Colonic mucosa (tissue), 4 donors: ENCODE results near the gene LMO1. TPM values are rescaled to one million over a fixed set of nuclear protein-coding genes. Genes with fewer than 3 reads are reported as not detected.
A peak's percentile ranks its signal among the peaks of the same experiment; 100 is the strongest.

Experiments
- DNase-seq: peaks from one replicate; pipeline ENCODE4 v3.0.0-alpha.2; 2020
- H3K27ac ChIP-seq: fragments of 200-600 bp; one replicate; pipeline ENCODE4 v1.8.0; 2021
- H3K27me3 ChIP-seq: fragments of 200-600 bp; one replicate; pipeline ENCODE4 v1.8.0; 2021
- H3K36me3 ChIP-seq: fragments of 200-600 bp; one replicate; pipeline ENCODE4 v1.8.0; 2021
- H3K4me1 ChIP-seq: fragments of 200-600 bp; one replicate; pipeline ENCODE4 v1.8.0; 2021; ENCODE audit warnings: mild to moderate bottlenecking
- H3K4me3 ChIP-seq: fragments of 200-600 bp; one replicate; pipeline ENCODE4 v1.8.0; 2021
- H3K9ac ChIP-seq, 2 donors: one replicate each; pipeline ENCODE4 v1.7.0; 2013; ENCODE audit warnings: control low read depth in 2 of 2, low read depth in 2 of 2, low read length in 2 of 2
- H3K9me3 ChIP-seq: fragments of 200-600 bp; one replicate; pipeline ENCODE4 v1.8.0; 2021
- CTCF ChIP-seq: fragments of 200-600 bp; IDR thresholded peaks from one replicate; pipeline ENCODE4 v1.8.0; 2022; ENCODE audit warnings: antibody characterized with exemption, mild to moderate bottlenecking
- intact Hi-C: fragments of 100-400 bp; cut with DNase I; formaldehyde crosslinking; loops from one replicate; pipeline ENCODE4 v1.14.1; 2022
- total RNA-seq, 2 donors: library from RNA; stranded (reverse); fragmentation: NEBNext Ultra II Directional in 1 of 2; extraction: Animal tissue kit (Norgen Biotek cat#: 25700) in 1 of 2; gene quantifications; one replicate each; pipeline ENCODE4 v1.2.1, GENCODE V29; 2021
- donor health status: healthy.
- donor health status: DM: no; HTN: no; CAD: no.
- donor health status: DM: no; HTN: no; CAD: no.

Gene LMO1
- total RNA-seq, 2 donors from 2014 or later, result not detected

DNA sequence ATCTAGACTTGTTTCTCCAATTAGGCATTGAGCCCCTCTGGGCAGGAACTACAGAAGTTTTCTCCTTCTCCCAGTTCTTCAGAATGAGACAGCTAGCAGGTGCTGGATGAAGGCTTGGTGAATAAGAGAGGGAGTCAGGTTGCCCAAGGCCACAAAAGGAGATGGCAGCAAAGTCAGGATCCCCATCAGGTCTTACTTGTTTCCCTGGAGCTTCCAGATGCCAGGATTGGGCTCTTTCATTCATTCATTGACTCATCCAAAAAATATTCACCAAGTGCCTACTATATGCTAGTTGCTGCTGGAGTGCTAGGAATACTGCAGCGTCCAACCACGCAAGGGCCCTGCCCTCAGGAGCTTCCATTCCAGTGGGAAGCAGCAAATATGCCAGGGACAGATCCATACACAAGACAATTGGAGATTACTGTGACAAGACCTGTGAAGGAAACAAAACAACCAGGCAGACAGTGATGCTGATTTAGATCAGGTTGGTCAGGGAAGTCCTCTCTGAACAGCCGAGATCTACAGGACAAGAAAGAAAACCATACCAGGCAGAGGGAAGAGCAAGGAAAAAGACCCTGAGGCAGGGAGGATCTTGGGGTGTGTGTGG lies 24.6 kb upstream of the LMO1 start:
- no peaks in the 10 kb centered on the region for H3K36me3 ChIP-seq
- DNase-seq, result peak; percentile 13
- intact Hi-C loops, result no loop called here

DNA sequence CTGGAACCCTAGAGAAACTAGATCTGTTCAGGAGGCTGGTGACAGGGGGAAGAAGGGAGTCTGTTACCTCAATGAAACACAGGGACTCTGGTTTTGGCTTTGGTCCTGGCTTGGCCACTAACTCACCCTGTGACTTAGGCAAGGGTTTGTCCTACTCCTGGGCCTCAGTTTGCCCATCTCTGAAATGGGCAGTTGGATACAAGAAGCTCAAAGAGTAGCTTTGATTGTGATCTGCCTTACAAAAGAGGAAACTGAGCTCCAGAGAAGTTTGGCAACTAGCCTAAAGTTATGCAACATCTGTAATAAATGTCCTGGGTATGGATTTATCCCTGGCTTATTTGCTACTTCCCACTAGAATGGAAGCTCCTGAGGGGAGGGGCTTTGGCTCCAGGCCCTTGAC lies 24.0 kb upstream of the LMO1 start:
- Histone ChIP-seq H3K27me3 (no peaks in the 10 kb centered on the region), H3K4me3 (no peak overlapping the region), H3K9me3 (no peaks in the 10 kb centered on the region), H3K36me3 (no peaks in the 10 kb centered on the region), H3K9ac (no peak overlapping the region), H3K4me1 (no peaks in the 10 kb centered on the region), H3K27ac (no peak overlapping the region)
- TF ChIP-seq CTCF, result no peak
- intact Hi-C loops, result no loop called here
- DNase-seq, result peak; percentile 11

More for the DNA sequence above, 24.6 kb upstream of the LMO1 start:
- Histone ChIP-seq H3K4me1 (no peaks in the 10 kb centered on the region), H3K4me3 (no peak overlapping the region), H3K27me3 (no peaks in the 10 kb centered on the region), H3K27ac (no peak overlapping the region), H3K9me3 (no peaks in the 10 kb centered on the region), H3K9ac (no peak overlapping the region)
- TF ChIP-seq CTCF, result no peak

GRCh38 chr11:8287297-8287696 lies 23.6 kb upstream of the LMO1 start:
- H3K9ac ChIP-seq, result no peak overlapping the region
- no peak for TF ChIP-seq CTCF
- no peaks in the 10 kb centered on the region for H3K9me3 ChIP-seq
- DNase-seq, result peak; percentile 3
- H3K27ac ChIP-seq, result no peak overlapping the region
- intact Hi-C loops, result no loop called here
- no peaks in the 10 kb centered on the region for H3K4me1 ChIP-seq
- H3K27me3 ChIP-seq, result no peaks in the 10 kb centered on the region
- no peaks in the 10 kb centered on the region for H3K36me3 ChIP-seq
- H3K4me3 ChIP-seq, result no peak overlapping the region

DNA sequence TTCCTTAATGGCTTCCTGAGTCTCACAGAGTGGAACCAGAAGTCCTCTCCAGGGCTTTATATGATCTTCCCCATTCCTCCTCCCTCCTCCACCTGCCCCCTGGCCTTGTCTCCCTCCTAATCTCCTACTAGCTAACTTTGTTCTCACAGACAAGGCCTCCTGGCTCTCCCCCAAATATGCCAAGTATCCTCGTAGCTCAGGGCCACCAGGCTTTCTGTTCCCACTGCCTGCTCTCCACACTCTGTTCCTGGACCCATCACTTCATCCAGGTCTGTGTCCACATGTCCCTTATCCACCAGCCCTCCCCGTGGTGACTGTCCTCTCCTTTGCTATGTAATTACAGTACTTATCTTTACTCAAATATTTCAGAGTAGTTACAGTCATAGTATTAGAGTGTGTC lies 23.2 kb upstream of the LMO1 start:
- H3K4me1 ChIP-seq, result no peaks in the 10 kb centered on the region
- no peaks in the 10 kb centered on the region for H3K36me3 ChIP-seq
- peak; percentile 3 for DNase-seq
- no peaks in the 10 kb centered on the region for H3K27me3 ChIP-seq
- H3K9me3 ChIP-seq, result no peaks in the 10 kb centered on the region
- H3K27ac ChIP-seq, result no peak overlapping the region
- no peak overlapping the region for H3K4me3 ChIP-seq
- intact Hi-C loops, result no loop called here
- TF ChIP-seq CTCF, result no peak
- no peak overlapping the region for H3K9ac ChIP-seq

DNA sequence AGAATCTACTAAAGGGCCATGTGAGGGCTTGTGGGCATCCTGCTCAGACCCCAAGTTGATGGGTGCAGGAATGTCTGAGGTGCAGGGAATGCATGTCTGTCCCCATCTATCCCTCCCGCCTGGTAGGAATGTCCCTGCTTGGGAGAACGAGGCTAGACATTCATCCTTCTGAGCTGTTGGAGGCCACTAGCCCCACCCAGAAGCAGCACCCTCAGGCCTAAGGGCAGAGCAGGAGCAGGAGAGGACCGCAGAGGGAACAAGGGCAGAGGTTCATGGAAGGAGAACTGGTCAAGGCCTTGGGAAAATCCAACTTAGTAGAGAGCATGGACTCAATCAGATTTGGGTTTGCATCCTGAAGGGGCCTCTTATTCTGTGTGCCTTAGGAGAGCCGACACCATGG lies 22.1 kb upstream of the LMO1 start:
- H3K4me3 ChIP-seq, result no peak overlapping the region
- no peak overlapping the region for H3K9ac ChIP-seq
- peak; percentile 6 for DNase-seq
- no peak overlapping the region for H3K27ac ChIP-seq
- no peaks in the 10 kb centered on the region for H3K36me3 ChIP-seq
- intact Hi-C loops, result no loop called here
- H3K27me3 ChIP-seq, result no peaks in the 10 kb centered on the region
- no peaks in the 10 kb centered on the region for H3K4me1 ChIP-seq
- H3K9me3 ChIP-seq, result no peaks in the 10 kb centered on the region
- TF ChIP-seq CTCF, result no peak
